HFFc6 (cell line): ENCODE data around the gene WNT2. TPM values are rescaled to one million over a fixed set of nuclear protein-coding genes. Genes with fewer than 3 reads are reported as not detected.

Experiments used
- DNase-seq: peaks from one replicate; pipeline ENCODE4 v3.0.0-alpha.2; 2018
- H3K27ac Mint-ChIP-seq: 2 replicates; pipeline ENCODE4 v1.8.0; 2020; ENCODE audit warnings: mild to moderate bottlenecking, mixed read lengths
- H3K27me3 Mint-ChIP-seq: 2 replicates; pipeline ENCODE4 v1.8.0; 2021; ENCODE audit warnings: mild to moderate bottlenecking, moderate library complexity, mixed read lengths; ENCODE audit not compliant: insufficient read depth
- H3K36me3 Mint-ChIP-seq: 2 replicates; pipeline ENCODE4 v1.8.0; 2021; ENCODE audit warnings: low read depth, mixed read lengths
- H3K4me1 Mint-ChIP-seq: 2 replicates; pipeline ENCODE4 v1.8.0; 2020; ENCODE audit warnings: low read depth, mixed read lengths
- H3K4me3 Mint-ChIP-seq: 2 replicates; pipeline ENCODE4 v1.8.0; 2020; ENCODE audit warnings: mild to moderate bottlenecking, moderate library complexity, mixed read lengths
- H3K9me3 Mint-ChIP-seq: 2 replicates; pipeline ENCODE4 v1.8.0; 2020; ENCODE audit warnings: mild to moderate bottlenecking, mixed read lengths
- total RNA-seq, 6 experiments: library from RNA; stranded (reverse); fragmentation: NEBNext Ultra II Directional; extraction: Animal tissue kit (Norgen Biotek cat#: 25700); gene quantifications; 2 replicates in 1 of 6; 3 replicates in 5 of 6; pipeline ENCODE4 v1.2.3, GENCODE V29; 2021
- TF ChIP-seq, protein P1 (sequence below): fragments of 200-600 bp; sonication (generic); IDR thresholded peaks from 2 replicates; pipeline ENCODE4 v1.5.0; 2021; ENCODE audit warnings: antibody characterized with exemption, mild to moderate bottlenecking

The WNT2 gene
- total RNA-seq, 6 experiments from 2014 or later, result not detected

DNA sequence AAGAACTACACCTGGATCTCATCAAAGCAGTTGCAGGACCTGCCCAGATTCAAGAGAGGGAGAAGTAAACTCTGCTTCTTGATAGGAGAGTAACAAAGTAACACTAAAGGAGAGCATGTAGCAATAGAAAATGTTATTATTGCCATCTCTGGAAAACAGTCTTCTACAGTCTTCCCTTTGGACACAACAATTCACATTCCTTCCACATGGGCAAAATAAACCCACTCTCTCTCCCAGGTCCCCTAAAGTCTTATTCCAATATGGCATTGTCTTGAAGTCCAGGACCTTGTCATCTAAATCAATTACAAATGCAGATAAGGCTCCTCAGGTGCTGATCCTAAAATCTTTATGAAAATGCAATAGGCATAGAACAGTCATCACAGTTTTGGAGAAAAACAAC lies 10.3 kb upstream of the WNT2 start:
- Mint-ChIP-seq H3K36me3 (no peaks in the 10 kb centered on the region), H3K9me3 (no peaks in the 10 kb centered on the region), H3K4me3 (no peak overlapping the region), H3K27me3 (peaks cover 9% of the 10 kb centered on the region), H3K27ac (no peak overlapping the region), H3K4me1 (no peaks in the 10 kb centered on the region)
- no peak for DNase-seq
- TF ChIP-seq, protein P1, sequence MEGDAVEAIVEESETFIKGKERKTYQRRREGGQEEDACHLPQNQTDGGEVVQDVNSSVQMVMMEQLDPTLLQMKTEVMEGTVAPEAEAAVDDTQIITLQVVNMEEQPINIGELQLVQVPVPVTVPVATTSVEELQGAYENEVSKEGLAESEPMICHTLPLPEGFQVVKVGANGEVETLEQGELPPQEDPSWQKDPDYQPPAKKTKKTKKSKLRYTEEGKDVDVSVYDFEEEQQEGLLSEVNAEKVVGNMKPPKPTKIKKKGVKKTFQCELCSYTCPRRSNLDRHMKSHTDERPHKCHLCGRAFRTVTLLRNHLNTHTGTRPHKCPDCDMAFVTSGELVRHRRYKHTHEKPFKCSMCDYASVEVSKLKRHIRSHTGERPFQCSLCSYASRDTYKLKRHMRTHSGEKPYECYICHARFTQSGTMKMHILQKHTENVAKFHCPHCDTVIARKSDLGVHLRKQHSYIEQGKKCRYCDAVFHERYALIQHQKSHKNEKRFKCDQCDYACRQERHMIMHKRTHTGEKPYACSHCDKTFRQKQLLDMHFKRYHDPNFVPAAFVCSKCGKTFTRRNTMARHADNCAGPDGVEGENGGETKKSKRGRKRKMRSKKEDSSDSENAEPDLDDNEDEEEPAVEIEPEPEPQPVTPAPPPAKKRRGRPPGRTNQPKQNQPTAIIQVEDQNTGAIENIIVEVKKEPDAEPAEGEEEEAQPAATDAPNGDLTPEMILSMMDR, result peak; percentile 44

DNA sequence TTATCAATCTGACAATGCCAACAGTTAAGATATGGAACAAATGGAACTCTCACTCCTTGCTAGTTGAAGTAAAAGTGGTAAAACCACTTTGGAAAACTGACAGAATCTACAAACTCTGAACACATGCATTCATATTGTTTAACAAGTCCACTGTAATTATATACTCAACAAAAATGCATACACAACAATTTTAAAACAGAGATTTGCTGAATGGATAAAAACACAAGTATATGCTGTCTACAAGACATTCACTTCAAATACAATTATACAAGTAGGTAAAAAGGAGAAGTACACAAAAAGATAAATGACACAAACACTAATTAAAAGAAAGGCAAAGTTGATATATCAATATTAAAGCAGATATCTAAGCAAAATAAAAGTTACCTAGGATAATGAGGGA lies 9.2 kb upstream of the WNT2 start:
- peaks cover 13% of the 10 kb centered on the region for H3K27me3 Mint-ChIP-seq
- TF ChIP-seq, protein P1, result no peak
- H3K9me3 Mint-ChIP-seq, result peaks cover 5% of the 10 kb centered on the region; the same call in 1 of the 2 replicates
- no peaks in the 10 kb centered on the region for H3K4me1 Mint-ChIP-seq
- DNase-seq, result no peak
- peaks cover 4% of the 10 kb centered on the region; the same call in 1 of the 2 replicates for H3K36me3 Mint-ChIP-seq
- H3K27ac Mint-ChIP-seq, result no peak overlapping the region
- no peak overlapping the region for H3K4me3 Mint-ChIP-seq

- Mint-ChIP-seq H3K4me3 (no peak overlapping the region), H3K27ac (no peak overlapping the region)
Measured at GRCh38 chr7:117325836-117326235, 3.0 kb upstream of the WNT2 start.

DNA sequence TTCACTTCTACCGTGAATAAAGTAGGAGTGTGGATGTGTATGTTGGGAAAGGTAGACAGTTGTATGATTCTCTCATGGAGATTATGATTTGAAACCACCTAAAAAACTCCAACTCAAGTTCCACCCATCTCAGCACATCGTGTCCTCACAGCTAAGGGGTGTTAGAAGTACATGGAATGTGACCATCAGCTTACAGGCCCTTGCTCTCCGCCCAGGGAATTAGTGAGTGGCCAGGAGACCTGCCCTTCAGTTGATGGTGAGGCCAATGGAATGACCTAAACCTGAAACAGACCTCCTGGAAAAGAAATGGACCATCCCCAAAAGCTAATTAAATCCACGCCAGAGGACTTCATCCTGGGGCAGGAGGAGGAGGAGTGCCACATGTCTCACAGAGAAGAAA lies 2.1 kb upstream of the WNT2 start:
- H3K36me3 Mint-ChIP-seq, result peaks cover 4% of the 10 kb centered on the region; the same call in 1 of the 2 replicates
- no peak for DNase-seq
- H3K27me3 Mint-ChIP-seq, result peaks cover 59% of the 10 kb centered on the region
- TF ChIP-seq, protein P1, result no peak
- H3K27ac Mint-ChIP-seq, result no peak overlapping the region
- no peak overlapping the region for H3K4me3 Mint-ChIP-seq
- peaks cover 16% of the 10 kb centered on the region for H3K4me1 Mint-ChIP-seq
- H3K9me3 Mint-ChIP-seq, result peaks cover 7% of the 10 kb centered on the region; the same call in 1 of the 2 replicates

More at GRCh38 chr7:117325836-117326235, 3.0 kb upstream of the WNT2 start:
- DNase-seq, result no peak
- Mint-ChIP-seq H3K27me3 (peaks cover 51% of the 10 kb centered on the region), H3K36me3 (peaks cover 4% of the 10 kb centered on the region; the same call in 1 of the 2 replicates), H3K9me3 (peaks cover 7% of the 10 kb centered on the region; the same call in 1 of the 2 replicates), H3K4me1 (peaks cover 16% of the 10 kb centered on the region)
- TF ChIP-seq, protein P1, result no peak

DNA sequence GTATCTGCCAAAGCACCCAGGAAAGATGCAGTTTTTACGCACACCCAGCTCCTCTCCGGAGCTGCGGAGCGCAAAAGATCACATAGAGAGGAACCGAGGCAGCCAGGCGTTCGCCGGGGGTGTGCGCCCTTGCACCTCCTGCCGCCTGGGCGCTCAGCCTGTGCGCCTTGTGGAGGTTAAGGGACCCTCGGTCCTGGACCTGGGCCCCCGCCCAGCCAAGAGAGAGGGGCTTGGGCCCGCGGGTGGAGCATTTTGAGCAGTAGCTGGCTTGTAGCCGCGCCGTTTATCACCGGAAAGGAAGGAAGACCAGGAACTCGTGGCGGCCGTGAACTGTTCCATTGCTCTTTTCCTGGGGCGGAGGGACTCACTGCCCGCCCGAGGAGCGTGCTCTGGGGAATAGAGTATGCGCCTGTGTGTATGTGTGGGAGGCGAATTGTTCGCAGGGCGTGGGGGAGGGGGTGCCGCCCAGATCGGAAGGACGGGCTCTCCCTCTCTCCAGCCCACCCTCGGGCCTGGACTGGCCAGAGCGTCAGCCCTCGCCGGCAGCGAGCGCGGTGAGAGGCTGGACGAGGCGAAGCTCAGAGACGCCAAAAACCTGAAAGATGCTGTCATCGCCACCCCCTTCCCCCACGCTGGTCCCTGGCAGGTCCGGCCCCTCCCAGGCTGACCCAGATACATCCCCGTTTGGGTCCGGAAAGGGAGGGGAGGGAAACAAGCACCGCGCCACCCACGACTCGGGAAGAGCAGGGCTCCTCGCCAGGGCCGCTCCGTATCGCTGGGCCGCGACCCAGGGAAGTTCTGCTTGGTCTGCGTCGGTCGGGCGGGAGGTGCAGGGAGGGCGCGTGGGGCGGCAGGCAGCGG lies 1.2 kb upstream of the WNT2 start:
- H3K4me3 Mint-ChIP-seq, result peak overlapping the region; percentile 82
- TF ChIP-seq, protein P1, result no peak

More for the DNA sequence above, 1.2 kb upstream of the WNT2 start:
- peaks cover 59% of the 10 kb centered on the region for H3K27me3 Mint-ChIP-seq
- peaks cover 4% of the 10 kb centered on the region; the same call in 1 of the 2 replicates for H3K36me3 Mint-ChIP-seq
- no peak for DNase-seq
- peaks cover 16% of the 10 kb centered on the region for H3K4me1 Mint-ChIP-seq
- peaks cover 7% of the 10 kb centered on the region; the same call in 1 of the 2 replicates for H3K9me3 Mint-ChIP-seq
- no peak overlapping the region for H3K27ac Mint-ChIP-seq
